CD4-positive, alpha-beta T cell treated with Interleukin-2 at 100 ng/mL for 4 hours (primary cell): Measurements from ENCODE around the gene CCT2.
"Not testable (repeated sequence)": the region's sequence is repeated elsewhere in the genome, so short reads cannot be mapped to it uniquely, and the experiment has no call there.

Source experiments
- DNase-seq: peaks from one replicate; pipeline ENCODE4 v3.0.0-alpha.2; 2020; ENCODE audit warnings: low spot score

Gene CCT2

GRCh38 chr12:69589082-69589481, 3.8 kb downstream of the CCT2 start:
- no peak for DNase-seq

- no peak for DNase-seq
Observed at GRCh38 chr12:69595689-69596088, 10.4 kb downstream of the CCT2 start.

- no peak for DNase-seq
Observed at GRCh38 chr12:69598174-69598753, 13.0 kb downstream of the CCT2 start.

GRCh38 chr12:69600804-69601203, 15.5 kb downstream of the CCT2 start:
- DNase-seq: no peak

- no peak for DNase-seq
Observed at GRCh38 chr12:69601962-69602685, 16.9 kb downstream of the CCT2 start.

GRCh38 chr12:69602954-69603353, 17.7 kb downstream of the CCT2 start:
- DNase-seq: no peak

GRCh38 chr12:69603556-69603955, 18.3 kb downstream of the CCT2 start:
- not testable (repeated sequence) for DNase-seq

- not testable (repeated sequence) for DNase-seq
Observed at GRCh38 chr12:69604275-69604674, 19.0 kb downstream of the CCT2 start.

- no peak for DNase-seq
Observed at GRCh38 chr12:69608114-69608513, 22.9 kb downstream of the CCT2 start.

GRCh38 chr12:69610126-69610525, 24.9 kb downstream of the CCT2 start:
- DNase-seq: no peak

GRCh38 chr12:69610729-69611128, 25.5 kb downstream of the CCT2 start, which contains the start of gene LRRC10:
TSS of gene LRRC10 (minus strand) at chr12:69610907. CDS start at chr12:69610838, 69 bp downstream.
- no peak for DNase-seq

- no peak for DNase-seq
Observed at GRCh38 chr12:69613351-69613750, 28.1 kb downstream of the CCT2 start.

GRCh38 chr12:69616025-69616424, 30.8 kb downstream of the CCT2 start:
- no peak for DNase-seq

GRCh38 chr12:69619050-69619449, 33.8 kb downstream of the CCT2 start:
- no peak for DNase-seq

- no peak for DNase-seq
Observed at GRCh38 chr12:69620077-69620476, 34.8 kb downstream of the CCT2 start.

- no peak for DNase-seq
Observed at GRCh38 chr12:69620921-69621320, 35.7 kb downstream of the CCT2 start.

GRCh38 chr12:69621551-69621950, 36.3 kb downstream of the CCT2 start:
- no peak for DNase-seq

- no peak for DNase-seq
Observed at GRCh38 chr12:69623970-69624369, 38.7 kb downstream of the CCT2 start.

- no peak for DNase-seq
Observed at GRCh38 chr12:69627501-69627900, 42.2 kb downstream of the CCT2 start.

- DNase-seq: no peak
Observed at GRCh38 chr12:69630191-69630590, 44.9 kb downstream of the CCT2 start.

GRCh38 chr12:69633061-69633460, 47.8 kb downstream of the CCT2 start:
- no peak for DNase-seq

- peak; percentile 59 for DNase-seq
Observed at GRCh38 chr12:69639400-69640016, 54.2 kb downstream of the CCT2 start.

GRCh38 chr12:69641546-69641945, 56.3 kb downstream of the CCT2 start:
- no peak for DNase-seq
